ENCODE results near the gene CD8B.
"Not testable (repeated sequence)": the region's sequence is repeated elsewhere in the genome, so short reads cannot be mapped to it uniquely, and the experiment has no call there.

GRCh38 chr2:86886026-86886425, 24.3 kb upstream of the CD8B start:
- not testable (repeated sequence) for TF ChIP-seq CTCF (conservative IDR thresholded peaks at IDR 0.05 in 1 of 2, IDR thresholded peaks at IDR 0.05 in 1 of 2; ENCODE audit: low read depth in 1 of 2, low read length in 2 of 2); EZH2 (IDR thresholded peaks at IDR 0.05; ENCODE audit: low read length, missing control alignments)
